Liver (tissue), 3 donors: ENCODE measurements around the gene MCF2L2.

Source experiments
- CTCF ChIP-seq: fragments of 150-350 bp; IDR thresholded peaks from 2 replicates; pipeline ENCODE4 v1.5.1; 2017; ENCODE audit warnings: improper control_type of control experiment, low read depth, low read length; ENCODE audit not compliant: missing input control
- GABPA ChIP-seq, 2 donors: IDR thresholded peaks in 1 of 2; conservative IDR thresholded peaks in 1 of 2; 2 replicates each; pipeline ENCODE4 v1.6.1; 2016; ENCODE audit warnings: antibody characterized with exemption in 2 of 2, mild to moderate bottlenecking in 1 of 2, moderate library complexity in 1 of 2
- HNF4G ChIP-seq: IDR thresholded peaks from 2 replicates; pipeline ENCODE4 v1.6.1; 2016; ENCODE audit warnings: antibody characterized with exemption
- MAX ChIP-seq: IDR thresholded peaks from 2 replicates; pipeline ENCODE4 v1.6.1; 2016; ENCODE audit warnings: antibody characterized with exemption
- TAF1 ChIP-seq: conservative IDR thresholded peaks from 2 replicates; pipeline ENCODE4 v1.6.1; 2016; ENCODE audit warnings: antibody characterized with exemption, mild to moderate bottlenecking
- donor health status: healthy.
- donor health status: healthy.

- TF ChIP-seq CTCF = no peak
- TF ChIP-seq HNF4G = no peak
- TF ChIP-seq GABPA (IDR thresholded peaks at IDR 0.05 in 1 of 2, conservative IDR thresholded peaks at IDR 0.05 in 1 of 2) = no peak
- TF ChIP-seq TAF1 = no peak
- TF ChIP-seq MAX = no peak
These were observed 215.9 kb downstream of the MCF2L2 start for GRCh38 chr3:183212565-183212964.
